IMR-90 (cell line): ENCODE results near the gene ENDOV. TPM values are rescaled to one million over a fixed set of nuclear protein-coding genes. Genes with fewer than 3 reads are reported as not detected.
A peak's percentile ranks its signal among the peaks of the same experiment; 100 is the strongest.

Source experiments
- ATAC-seq: fragments of 200-7000 bp; cut with Tn5 transposase; 2 replicates; pipeline ENCODE4 v1.9.1; 2020; ENCODE audit warnings: low read depth, mild to moderate bottlenecking, moderate library complexity
- BruUV-seq: library from RNA; stranded (reverse); fragments of 400-500 nt; replicated peaks from 2 replicates; lab custom pipeline; 2021; lab: Mats Ljungman, UMichigan
- CTCF ChIA-PET: fragments of 300-600 bp; formaldehyde crosslinking; extraction: SDS; loops from one replicate; lab custom pipeline; 2021; ENCODE audit warnings: antibody characterized with exemption; lab: Yijun Ruan, JAX
- POLR2A ChIA-PET: fragments of 300-600 bp; sonication (Branson Sonifier 250); formaldehyde crosslinking; loops from one replicate; lab custom pipeline; 2022; ENCODE audit warnings: antibody characterized with exemption; ENCODE audit not compliant: unreplicated experiment; lab: Charles Lee
- DNase-seq: peaks from one replicate; pipeline ENCODE4 v3.0.0; 2013
- H2AFZ ChIP-seq: replicated peaks from 2 replicates; pipeline ENCODE3; 2013; ENCODE audit warnings: low read length, mild to moderate bottlenecking; ENCODE audit not compliant: poor library complexity
- H2AK5ac ChIP-seq: 2 replicates; pipeline ENCODE4 v1.6.1; 2013; ENCODE audit warnings: low read depth, low read length, inconsistent platforms
- H2AK9ac ChIP-seq: replicated peaks from 2 replicates; pipeline ENCODE3; 2013; ENCODE audit warnings: mild to moderate bottlenecking, low read depth, low read length, moderate library complexity; ENCODE audit not compliant: poor library complexity
- H2BK120ac ChIP-seq: 2 replicates; pipeline ENCODE4 v1.6.1; 2013; ENCODE audit warnings: low read depth, low read length, inconsistent platforms
- H2BK15ac ChIP-seq: 3 replicates; pipeline ENCODE4 v1.6.1; 2013; ENCODE audit warnings: low read depth, low read length, inconsistent platforms
- H2BK20ac ChIP-seq: 2 replicates; pipeline ENCODE4 v1.6.1; 2013; ENCODE audit warnings: low read depth, mild to moderate bottlenecking, inconsistent platforms, low read length, moderate library complexity
- H2BK5ac ChIP-seq: 2 replicates; pipeline ENCODE4 v1.6.1; 2013; ENCODE audit warnings: mild to moderate bottlenecking, low read depth, low read length, inconsistent platforms; ENCODE audit not compliant: poor library complexity, severe bottlenecking
- H3K14ac ChIP-seq: replicated peaks from 2 replicates; pipeline ENCODE4 v1.6.1; 2013; ENCODE audit warnings: low read depth, low read length, inconsistent platforms
- H3K18ac ChIP-seq: 2 replicates; pipeline ENCODE4 v1.6.1; 2013; ENCODE audit warnings: low read depth, low read length, control low read depth
- H3K23ac ChIP-seq: 2 replicates; pipeline ENCODE4 v1.6.1; 2013; ENCODE audit warnings: low read depth, low read length, inconsistent platforms
- H3K27ac ChIP-seq: 2 replicates; pipeline ENCODE4 v1.5.1; 2013; ENCODE audit warnings: mild to moderate bottlenecking, control low read depth, low read length; ENCODE audit not compliant: insufficient read depth
- H3K27me3 ChIP-seq: 2 replicates; pipeline ENCODE4 v1.6.1; 2013; ENCODE audit warnings: low read length; ENCODE audit not compliant: control insufficient read depth, insufficient read depth
- H3K36me3 ChIP-seq: 2 replicates; pipeline ENCODE4 v1.6.1; 2013; ENCODE audit warnings: low read length, mixed read lengths; ENCODE audit not compliant: control insufficient read depth, insufficient read depth
- H3K4ac ChIP-seq: 2 replicates; pipeline ENCODE4 v1.6.1; 2013; ENCODE audit warnings: low read depth, low read length, inconsistent platforms
- H3K4me1 ChIP-seq: 2 replicates; pipeline ENCODE4 v1.6.1; 2013; ENCODE audit warnings: low read length, mixed read lengths; ENCODE audit not compliant: control insufficient read depth, insufficient read depth
- H3K4me2 ChIP-seq: 2 replicates; pipeline ENCODE4 v1.6.1; 2013; ENCODE audit warnings: low read depth, mild to moderate bottlenecking, control low read depth, low read length, moderate library complexity
- H3K4me3 ChIP-seq: 2 replicates; pipeline ENCODE4 v1.5.1; 2013; ENCODE audit warnings: low read depth, mild to moderate bottlenecking, control low read depth, low read length, moderate library complexity; ENCODE audit not compliant: insufficient read depth
- H3K56ac ChIP-seq: 2 replicates; pipeline ENCODE4 v1.6.1; 2013; ENCODE audit warnings: low read length, inconsistent platforms; ENCODE audit not compliant: insufficient read depth; ENCODE audit errors: extremely low read depth
- H3K79me1 ChIP-seq, 2 experiments: 2 replicates each; pipeline ENCODE4 v1.6.1; 2013; ENCODE audit warnings: low read length in 2 of 2, inconsistent platforms in 1 of 2, low read depth in 1 of 2
- H3K9ac ChIP-seq: 2 replicates; pipeline ENCODE4 v1.6.1; 2013; ENCODE audit warnings: low read depth, low read length, control low read depth
- H3K9me1 ChIP-seq: 2 replicates; pipeline ENCODE4 v1.6.1; 2013; ENCODE audit warnings: low read length, inconsistent platforms; ENCODE audit not compliant: insufficient read depth
- H3K9me3 ChIP-seq: 2 replicates; pipeline ENCODE4 v1.6.1; 2013; ENCODE audit warnings: low read length; ENCODE audit not compliant: control insufficient read depth, insufficient read depth
- H4K20me1 ChIP-seq: 2 replicates; pipeline ENCODE4 v1.6.1; 2013; ENCODE audit warnings: low read length, inconsistent platforms; ENCODE audit not compliant: insufficient read depth
- H4K5ac ChIP-seq: 2 replicates; pipeline ENCODE4 v1.6.1; 2013; ENCODE audit warnings: mild to moderate bottlenecking, low read depth, low read length, control low read depth
- H4K8ac ChIP-seq, 2 experiments: 2 replicates each; pipeline ENCODE4 v1.6.1; 2013; ENCODE audit warnings: low read depth in 2 of 2, low read length in 2 of 2, control low read depth in 1 of 2, inconsistent platforms in 1 of 2
- H4K91ac ChIP-seq: 2 replicates; pipeline ENCODE4 v1.6.1; 2013; ENCODE audit warnings: low read depth, low read length, inconsistent platforms; ENCODE audit not compliant: insufficient read depth
- CEBPB ChIP-seq: IDR thresholded peaks from 2 replicates; pipeline ENCODE4 v1.6.1; 2012; ENCODE audit warnings: low read depth, low read length, improper control_type of control experiment
- CHD1 ChIP-seq: IDR thresholded peaks from 2 replicates; pipeline ENCODE4 v1.6.1; 2012; ENCODE audit warnings: low read depth, low read length, improper control_type of control experiment
- FOS ChIP-seq: fragments of 150-350 bp; IDR thresholded peaks from 2 replicates; pipeline ENCODE4 v1.6.1; 2016; ENCODE audit warnings: low read depth, low read length
- MAFK ChIP-seq: IDR thresholded peaks from 2 replicates; pipeline ENCODE4 v1.6.1; 2012; ENCODE audit warnings: low read depth, low read length, improper control_type of control experiment
- MAZ ChIP-seq: IDR thresholded peaks from 2 replicates; pipeline ENCODE4 v1.6.1; 2012; ENCODE audit warnings: low read depth, mild to moderate bottlenecking, low read length, improper control_type of control experiment, moderate library complexity, borderline replicate concordance
- MXI1 ChIP-seq: IDR thresholded peaks from 2 replicates; pipeline ENCODE4 v1.6.1; 2012; ENCODE audit warnings: low read depth, mild to moderate bottlenecking, low read length, moderate library complexity, borderline replicate concordance
- NFE2L2 ChIP-seq: fragments of 150-350 bp; IDR thresholded peaks from 2 replicates; pipeline ENCODE4 v1.6.1; 2016; ENCODE audit warnings: low read depth, mild to moderate bottlenecking, low read length
- POLR2A ChIP-seq: IDR thresholded peaks from 2 replicates; pipeline ENCODE4 v1.6.1; 2012; ENCODE audit warnings: mild to moderate bottlenecking, low read depth, low read length
- RAD21 ChIP-seq: IDR thresholded peaks from 2 replicates; pipeline ENCODE4 v1.6.1; 2012; ENCODE audit warnings: low read length, improper control_type of control experiment
- RCOR1 ChIP-seq: IDR thresholded peaks from 2 replicates; pipeline ENCODE4 v1.6.1; 2012; ENCODE audit warnings: mild to moderate bottlenecking, low read length, improper control_type of control experiment; ENCODE audit not compliant: insufficient replicate concordance
- RFX5 ChIP-seq: IDR thresholded peaks from 2 replicates; pipeline ENCODE4 v1.8.0; 2012; ENCODE audit warnings: low read depth, mild to moderate bottlenecking, low read length, moderate library complexity
- SMC3 ChIP-seq: fragments of 150-350 bp; IDR thresholded peaks from 2 replicates; pipeline ENCODE4 v1.6.1; 2016; ENCODE audit warnings: low read depth, mild to moderate bottlenecking, antibody characterized with exemption, low read length, moderate library complexity
- WGBS, 2 experiments: methylation state at CpG; one replicate each; pipeline versions ENCODE4 v1.1.5 to v1.1.7; 2013; ENCODE audit warnings: missing lambda C conversion rate in 2 of 2; ENCODE audit not compliant: insufficient read length in 1 of 2; ENCODE audit errors: extremely low coverage in 2 of 2; 5-methylcytosine and 5-hydroxymethylcytosine counted together
- dilution Hi-C: fragments of 300-500 bp; cut with HindIII; formaldehyde crosslinking; loops from one replicate; pipeline ENCODE4 v1.14.3; 2018; ENCODE audit warnings: low sequenced_read_pairs; ENCODE audit not compliant: unreplicated experiment
- in situ Hi-C: fragments of 300-500 bp; cut with MboI; formaldehyde crosslinking; loops from 3 replicates; pipeline ENCODE4 v1.14.3; 2019; ENCODE audit warnings: low sequenced_read_pairs, inconsistent platforms, mixed read lengths
- intact Hi-C: fragments of 100-400 bp; cut with micrococcal nuclease; formaldehyde crosslinking; loops from 2 replicates; pipeline ENCODE4 v1.10.0; 2022
- polyA plus RNA-seq, 3 experiments: library from polyadenylated mRNA; depleted of rRNA; stranded (reverse); fragments of >200 nt; gene quantifications; 2 replicates each; pipeline ENCODE4 v1.2.3, GENCODE V29; 2012; ENCODE audit warnings: low replicate concordance in 1 of 3
- total RNA-seq: library from RNA; depleted of rRNA; stranded (reverse); fragments of >200 nt; gene quantifications from 2 replicates; pipeline ENCODE4 v1.2.3, GENCODE V29; 2012
- TF ChIP-seq, protein P1 (sequence below): conservative IDR thresholded peaks from 2 replicates; pipeline ENCODE4 v1.5.1; 2012; ENCODE audit warnings: mild to moderate bottlenecking, low read depth, low read length, improper control_type of control experiment
- TF ChIP-seq, protein P2 (sequence below): fragments of 150-350 bp; IDR thresholded peaks from 2 replicates; pipeline ENCODE4 v1.6.1; 2017; ENCODE audit warnings: mild to moderate bottlenecking, antibody characterized with exemption, low read length, low read depth
- TF ChIP-seq, protein P3 (sequence below): fragments of 150-350 bp; IDR thresholded peaks from 2 replicates; pipeline ENCODE4 v1.6.1; 2016; ENCODE audit warnings: low read depth, mild to moderate bottlenecking, low read length, moderate library complexity, borderline replicate concordance

The ENDOV gene
- total and polyA plus RNA-seq, 2 of the 4 experiments (the other 2 are of a cell fraction) = 15.1 to 30.3 TPM

DNA sequence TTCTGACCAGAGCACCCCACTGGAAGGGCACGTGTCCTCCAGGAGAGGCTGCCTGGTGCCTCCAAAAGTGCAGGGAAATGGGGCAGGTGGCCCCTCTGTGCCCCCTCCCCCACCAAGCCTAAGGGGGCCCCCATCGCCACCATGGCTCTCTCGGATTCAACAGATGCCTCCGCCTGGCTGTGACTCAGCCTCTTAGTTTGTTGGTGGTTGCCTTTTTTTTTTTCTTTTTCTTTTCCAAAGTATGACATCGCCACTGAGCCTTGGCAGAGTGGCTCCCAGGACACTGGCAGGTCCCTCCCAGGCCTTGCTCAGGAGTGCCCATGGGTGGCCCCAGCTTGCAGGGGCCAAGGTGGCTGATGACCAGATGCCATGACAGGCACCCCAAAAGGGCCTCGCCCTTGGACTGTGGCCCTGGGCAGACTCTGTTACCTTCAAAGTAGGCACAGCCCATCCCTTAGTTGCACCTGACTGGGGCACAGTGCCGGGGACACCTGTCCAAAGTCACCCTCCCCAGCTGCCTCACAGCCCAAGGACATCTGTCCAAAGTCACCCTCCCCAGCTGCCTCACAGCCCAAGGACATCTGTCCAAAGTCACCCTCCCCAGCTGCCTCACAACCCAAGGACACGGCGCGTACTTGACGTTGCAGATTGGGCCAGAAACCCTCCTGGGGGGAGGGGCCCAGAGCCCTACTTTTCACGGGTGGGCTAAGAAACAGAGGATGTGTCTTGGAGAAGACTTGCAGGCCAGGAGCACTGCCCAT, 31.9 kb downstream of the ENDOV start:
- no peak overlapping the region for H3K18ac ChIP-seq
- H3K9me1 ChIP-seq = peaks cover 6% of the 10 kb centered on the region; the same call in 1 of the 2 replicates
- H3K56ac ChIP-seq = no peak overlapping the region
- H3K4me3 ChIP-seq = no peak overlapping the region
- ATAC-seq (0 out of 2 replicates have a peak, but pooled peaks have one; percentile 13), DNase-seq (peak; percentile 58)
- H3K9ac ChIP-seq = no peak overlapping the region
- in situ Hi-C loops (no loop called here), dilution Hi-C loops (no loop called here), intact Hi-C loops (no loop called here)
- H3K14ac ChIP-seq = no peak overlapping the region
- H2BK120ac ChIP-seq = no peak overlapping the region
- 0 out of 4 replicates have a peak, but pooled peaks cover 0 to 5% of the 10 kb centered on the region in 2 experiments for H3K79me1 ChIP-seq
- H2BK15ac ChIP-seq = no peak overlapping the region
- H3K9me3 ChIP-seq = no peaks in the 10 kb centered on the region
- no peak overlapping the region for H3K4me2 ChIP-seq
- no TSS peak for BruUV-seq
- peaks cover 11% of the 10 kb centered on the region; the same call in 1 of the 2 replicates for H3K27me3 ChIP-seq
- H3K4me1 ChIP-seq = peaks cover 20% of the 10 kb centered on the region
- H3K36me3 ChIP-seq = no peaks in the 10 kb centered on the region
- no peak overlapping the region for H2AK9ac ChIP-seq
- ChIA-PET CTCF (no interaction called here), POLR2A (no interaction called here)
- no peak overlapping the region for H2AFZ ChIP-seq
- H2BK20ac ChIP-seq = no peak overlapping the region
- no peak overlapping the region for H4K5ac ChIP-seq
- no peak overlapping the region for H3K27ac ChIP-seq
- H3K4ac ChIP-seq = no peak overlapping the region
- no peak overlapping the region for H2BK5ac ChIP-seq
- 80% methylated on average over 1 of the region's 12 CpGs; no CpG with 5 or more reads in 1 of the 2 experiments for WGBS, 2 experiments
- H3K23ac ChIP-seq = no peak overlapping the region
- no peak overlapping the region for H4K8ac ChIP-seq
- no peak overlapping the region for H2AK5ac ChIP-seq
- no peak overlapping the region for H4K91ac ChIP-seq
- H4K20me1 ChIP-seq = no peaks in the 10 kb centered on the region; the same call in 1 of the 2 replicates
- TF ChIP-seq, protein P1, sequence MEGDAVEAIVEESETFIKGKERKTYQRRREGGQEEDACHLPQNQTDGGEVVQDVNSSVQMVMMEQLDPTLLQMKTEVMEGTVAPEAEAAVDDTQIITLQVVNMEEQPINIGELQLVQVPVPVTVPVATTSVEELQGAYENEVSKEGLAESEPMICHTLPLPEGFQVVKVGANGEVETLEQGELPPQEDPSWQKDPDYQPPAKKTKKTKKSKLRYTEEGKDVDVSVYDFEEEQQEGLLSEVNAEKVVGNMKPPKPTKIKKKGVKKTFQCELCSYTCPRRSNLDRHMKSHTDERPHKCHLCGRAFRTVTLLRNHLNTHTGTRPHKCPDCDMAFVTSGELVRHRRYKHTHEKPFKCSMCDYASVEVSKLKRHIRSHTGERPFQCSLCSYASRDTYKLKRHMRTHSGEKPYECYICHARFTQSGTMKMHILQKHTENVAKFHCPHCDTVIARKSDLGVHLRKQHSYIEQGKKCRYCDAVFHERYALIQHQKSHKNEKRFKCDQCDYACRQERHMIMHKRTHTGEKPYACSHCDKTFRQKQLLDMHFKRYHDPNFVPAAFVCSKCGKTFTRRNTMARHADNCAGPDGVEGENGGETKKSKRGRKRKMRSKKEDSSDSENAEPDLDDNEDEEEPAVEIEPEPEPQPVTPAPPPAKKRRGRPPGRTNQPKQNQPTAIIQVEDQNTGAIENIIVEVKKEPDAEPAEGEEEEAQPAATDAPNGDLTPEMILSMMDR = no peak
- TF ChIP-seq FOS = peak; percentile 11; the same call in 1 of the 2 replicates
- no peak for TF ChIP-seq RFX5
- no peak for TF ChIP-seq RCOR1
- TF ChIP-seq NFE2L2 = no peak
- TF ChIP-seq, protein P2, sequence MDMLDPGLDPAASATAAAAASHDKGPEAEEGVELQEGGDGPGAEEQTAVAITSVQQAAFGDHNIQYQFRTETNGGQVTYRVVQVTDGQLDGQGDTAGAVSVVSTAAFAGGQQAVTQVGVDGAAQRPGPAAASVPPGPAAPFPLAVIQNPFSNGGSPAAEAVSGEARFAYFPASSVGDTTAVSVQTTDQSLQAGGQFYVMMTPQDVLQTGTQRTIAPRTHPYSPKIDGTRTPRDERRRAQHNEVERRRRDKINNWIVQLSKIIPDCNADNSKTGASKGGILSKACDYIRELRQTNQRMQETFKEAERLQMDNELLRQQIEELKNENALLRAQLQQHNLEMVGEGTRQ = no peak
- TF ChIP-seq, protein P3, sequence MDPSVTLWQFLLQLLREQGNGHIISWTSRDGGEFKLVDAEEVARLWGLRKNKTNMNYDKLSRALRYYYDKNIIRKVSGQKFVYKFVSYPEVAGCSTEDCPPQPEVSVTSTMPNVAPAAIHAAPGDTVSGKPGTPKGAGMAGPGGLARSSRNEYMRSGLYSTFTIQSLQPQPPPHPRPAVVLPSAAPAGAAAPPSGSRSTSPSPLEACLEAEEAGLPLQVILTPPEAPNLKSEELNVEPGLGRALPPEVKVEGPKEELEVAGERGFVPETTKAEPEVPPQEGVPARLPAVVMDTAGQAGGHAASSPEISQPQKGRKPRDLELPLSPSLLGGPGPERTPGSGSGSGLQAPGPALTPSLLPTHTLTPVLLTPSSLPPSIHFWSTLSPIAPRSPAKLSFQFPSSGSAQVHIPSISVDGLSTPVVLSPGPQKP = no peak
- TF ChIP-seq SMC3 = no peak
- no peak for TF ChIP-seq RAD21
- no peak for TF ChIP-seq MXI1
- no peak for TF ChIP-seq MAFK
- no peak for TF ChIP-seq CEBPB
- no peak for TF ChIP-seq CHD1
- peak; percentile 35; the same call in 1 of the 2 replicates for TF ChIP-seq MAZ
- no peak for TF ChIP-seq POLR2A
